Measurements from ENCODE around the gene THOC5.
A peak's percentile ranks its signal among the peaks of the same experiment; 100 is the strongest.

The THOC5 gene

GRCh38 chr22:29458551-29458950 lies 95.0 kb downstream of the THOC5 start (continued):
- TF ChIP-seq PPARA (CRISPR knock-in tag; IDR thresholded peaks at IDR 0.05; ENCODE audit: borderline replicate concordance) = no peak
- no peak for TF ChIP-seq ZC3H10 (CRISPR knock-in tag; IDR thresholded peaks at IDR 0.05)
- TF ChIP-seq POU6F1 (CRISPR knock-in tag; IDR thresholded peaks at IDR 0.05; ENCODE audit: borderline replicate concordance, low read depth) = no peak
- TF ChIP-seq ZNF8 (CRISPR knock-in tag; IDR thresholded peaks at IDR 0.05) = no peak
- no peak for TF ChIP-seq ARNTL (CRISPR knock-in tag; IDR thresholded peaks at IDR 0.05; ENCODE audit: borderline replicate concordance, low read depth)
- no peak for TF ChIP-seq ZFP30 (CRISPR knock-in tag; IDR thresholded peaks at IDR 0.05)
- no peak for TF ChIP-seq BACH2 (CRISPR knock-in tag; IDR thresholded peaks at IDR 0.05; ENCODE audit: borderline replicate concordance)
- TF ChIP-seq ESRRG (CRISPR knock-in tag; IDR thresholded peaks at IDR 0.05) = no peak
- no peak for TF ChIP-seq OSR1 (CRISPR knock-in tag; IDR thresholded peaks at IDR 0.05)

- TF ChIP-seq ZNF70 (CRISPR knock-in tag; IDR thresholded peaks at IDR 0.05) = no peak
- peak; percentile 92 for ATAC-seq
Observed at GRCh38 chr22:29457730-29458129, 95.8 kb downstream of the THOC5 start.

GRCh38 chr22:29456211-29456671 lies 97.3 kb downstream of the THOC5 start:
- no peak; the same call in 2 of the 3 replicates for ATAC-seq
- TF ChIP-seq GLIS3 (CRISPR knock-in tag; IDR thresholded peaks at IDR 0.05) = no peak
- TF ChIP-seq ZFP3 (CRISPR knock-in tag; IDR thresholded peaks at IDR 0.05) = no peak
- no peak for TF ChIP-seq ESRRG (CRISPR knock-in tag; IDR thresholded peaks at IDR 0.05)
- no peak for TF ChIP-seq RARB (CRISPR knock-in tag; IDR thresholded peaks at IDR 0.05)
- TF ChIP-seq BACH2 (CRISPR knock-in tag; IDR thresholded peaks at IDR 0.05; ENCODE audit: borderline replicate concordance) = no peak
